Measurements from ENCODE around the gene PDSS2.

DNA sequence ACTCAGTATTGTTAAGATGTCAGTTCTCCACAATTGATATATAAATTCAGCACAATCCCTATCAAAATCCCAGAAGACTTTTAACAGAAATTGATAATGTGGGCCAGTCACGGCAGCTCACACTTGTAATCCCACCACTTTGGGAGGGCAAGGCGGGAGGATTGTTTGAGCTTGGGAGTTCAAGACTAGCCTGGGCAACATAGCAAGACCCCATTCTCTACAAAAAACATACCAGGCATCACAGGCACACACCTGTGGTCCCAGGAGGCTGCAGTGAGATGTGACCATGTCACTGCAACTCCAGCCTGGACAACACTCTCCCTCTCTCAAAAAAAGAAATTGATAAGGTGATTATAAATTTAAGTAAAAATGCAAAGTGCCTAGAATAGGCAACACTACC is 90.9 kb downstream of the PDSS2 start:
- TF ChIP-seq CTCF (IDR thresholded peaks at IDR 0.05), result no peak
- TF ChIP-seq EZH2 (IDR thresholded peaks at IDR 0.05; ENCODE audit: borderline replicate concordance, insufficient read depth, low read depth, low read length, poor library complexity, severe bottlenecking), result no peak

All from B cell (primary cell).